Thyroid gland (tissue), 4 donors: ENCODE measurements around the gene ASPM.

Experiments
- POLR2A ChIP-seq, 2 donors: fragments of 450-650 bp; IDR thresholded peaks; one replicate each; pipeline ENCODE4 v1.6.1; 2017; ENCODE audit warnings: antibody characterized with exemption in 2 of 2, mild to moderate bottlenecking in 2 of 2, moderate library complexity in 1 of 2
- TF ChIP-seq, protein P1 (sequence below), 6 experiments: fragments of 200-600 bp in 3 of 6; fragments of 450-650 bp in 3 of 6; sonication (generic) in 3 of 6; IDR thresholded peaks; one replicate each; pipeline ENCODE4 v1.5.1; 2016 to 2019; ENCODE audit warnings: antibody characterized with exemption in 6 of 6, mild to moderate bottlenecking in 2 of 6, inconsistent platforms in 1 of 6, moderate library complexity in 1 of 6

DNA sequence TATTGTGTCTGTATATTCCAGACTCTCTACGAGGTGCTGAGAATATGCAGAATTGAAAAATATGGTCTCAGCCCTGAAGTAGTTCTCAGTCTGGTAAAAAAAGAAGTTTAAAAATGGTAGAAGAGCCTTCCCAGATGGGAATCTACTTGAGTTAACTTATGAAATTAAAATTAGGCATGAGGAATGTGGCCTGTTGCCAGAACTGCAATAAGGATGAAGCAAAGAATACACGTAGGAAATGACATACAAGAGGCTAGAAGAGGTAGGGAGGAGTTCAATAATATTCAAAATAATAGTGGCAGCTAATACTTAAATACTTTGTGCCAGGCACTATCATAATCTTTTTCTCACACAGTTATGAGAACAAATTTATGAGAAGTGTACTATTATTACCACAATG is 6.3 kb downstream of the ASPM start:
- TF ChIP-seq, protein P1, sequence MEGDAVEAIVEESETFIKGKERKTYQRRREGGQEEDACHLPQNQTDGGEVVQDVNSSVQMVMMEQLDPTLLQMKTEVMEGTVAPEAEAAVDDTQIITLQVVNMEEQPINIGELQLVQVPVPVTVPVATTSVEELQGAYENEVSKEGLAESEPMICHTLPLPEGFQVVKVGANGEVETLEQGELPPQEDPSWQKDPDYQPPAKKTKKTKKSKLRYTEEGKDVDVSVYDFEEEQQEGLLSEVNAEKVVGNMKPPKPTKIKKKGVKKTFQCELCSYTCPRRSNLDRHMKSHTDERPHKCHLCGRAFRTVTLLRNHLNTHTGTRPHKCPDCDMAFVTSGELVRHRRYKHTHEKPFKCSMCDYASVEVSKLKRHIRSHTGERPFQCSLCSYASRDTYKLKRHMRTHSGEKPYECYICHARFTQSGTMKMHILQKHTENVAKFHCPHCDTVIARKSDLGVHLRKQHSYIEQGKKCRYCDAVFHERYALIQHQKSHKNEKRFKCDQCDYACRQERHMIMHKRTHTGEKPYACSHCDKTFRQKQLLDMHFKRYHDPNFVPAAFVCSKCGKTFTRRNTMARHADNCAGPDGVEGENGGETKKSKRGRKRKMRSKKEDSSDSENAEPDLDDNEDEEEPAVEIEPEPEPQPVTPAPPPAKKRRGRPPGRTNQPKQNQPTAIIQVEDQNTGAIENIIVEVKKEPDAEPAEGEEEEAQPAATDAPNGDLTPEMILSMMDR (IDR thresholded peaks at IDR 0.05) = no peak
- TF ChIP-seq POLR2A (IDR thresholded peaks at IDR 0.05) = no peak
